Brain microvascular endothelial cell (primary cell): ENCODE data around the gene ARHGEF4.

Experiments used
- DNase-seq: peaks from one replicate; pipeline ENCODE4 v3.0.0-alpha.2; 2020
- H3K27ac ChIP-seq: fragments of 250-450 bp; sonication (Bioruptor Pico); 2 replicates; pipeline ENCODE4 v1.5.1; 2020; ENCODE audit warnings: mild to moderate bottlenecking, moderate library complexity
- H3K27me3 ChIP-seq: fragments of 250-450 bp; sonication (Bioruptor Pico); replicated peaks from 2 replicates; pipeline ENCODE4 v1.5.1; 2020; ENCODE audit warnings: mild to moderate bottlenecking
- H3K36me3 ChIP-seq: fragments of 250-450 bp; sonication (Bioruptor Pico); replicated peaks from 2 replicates; pipeline ENCODE4 v1.5.1; 2020; ENCODE audit warnings: mild to moderate bottlenecking
- H3K4me3 ChIP-seq: 2 replicates; pipeline ENCODE4 v1.5.1; 2011; ENCODE audit warnings: low read depth, mild to moderate bottlenecking, control low read depth, low read length, moderate library complexity
- CTCF ChIP-seq: IDR thresholded peaks from 2 replicates; pipeline ENCODE4 v1.5.1; 2011; ENCODE audit warnings: low read depth, mild to moderate bottlenecking, moderate library complexity, low read length, control low read depth, inconsistent platforms; ENCODE audit errors: missing control alignments
- in situ Hi-C: cut with HindIII; loops from 2 replicates; pipeline ENCODE4 v1.10.0; 2017; ENCODE audit warnings: low sequenced_read_pairs, low pct_ligation_motif_present

The ARHGEF4 gene

DNA sequence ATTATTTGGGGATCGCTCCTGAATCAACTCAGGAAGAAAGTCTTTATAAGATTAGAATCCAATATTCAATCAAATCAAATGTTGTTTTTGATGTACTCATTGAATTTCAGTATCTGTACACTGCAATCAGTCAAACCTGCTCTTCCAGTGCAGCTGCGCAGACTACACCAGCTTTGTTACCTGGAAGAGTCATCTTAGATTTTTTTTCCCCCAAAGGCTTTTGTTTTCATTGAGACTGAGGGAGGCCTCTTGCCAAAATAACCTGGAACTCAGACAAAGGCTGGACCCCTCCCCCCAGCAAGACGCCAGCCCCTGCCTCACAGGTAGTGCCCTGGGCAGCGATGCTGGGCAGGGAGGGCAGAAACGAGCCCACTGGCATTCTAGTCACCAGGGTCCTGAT lies 74.8 kb downstream of the ARHGEF4 start:
- H3K27ac ChIP-seq = no peak overlapping the region
- H3K27me3 ChIP-seq = peaks cover 8% of the 10 kb centered on the region
- H3K36me3 ChIP-seq = no peaks in the 10 kb centered on the region
- in situ Hi-C loops = no loop called here
- DNase-seq = no peak
- no peak overlapping the region for H3K4me3 ChIP-seq
- no peak for TF ChIP-seq CTCF

DNA sequence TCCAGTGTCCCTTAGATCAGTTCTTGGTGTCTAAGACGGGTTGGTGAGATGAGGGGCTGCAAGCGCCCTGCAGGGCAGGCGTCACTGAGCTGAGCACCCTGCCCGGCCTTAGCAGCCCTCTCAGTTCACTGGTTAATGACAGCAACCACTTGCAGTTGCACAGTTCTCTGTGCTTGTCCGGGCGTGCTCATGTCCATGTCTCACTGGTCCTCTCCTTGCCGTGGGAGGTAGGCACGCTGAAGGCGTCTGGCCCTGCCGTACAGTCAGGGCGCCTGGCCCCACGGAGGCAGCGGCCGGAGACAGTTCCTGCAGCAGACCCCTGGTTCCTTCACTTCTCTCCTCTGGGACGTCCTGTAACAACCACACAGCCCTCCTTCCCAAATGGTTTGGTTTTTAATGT lies 75.3 kb downstream of the ARHGEF4 start:
- TF ChIP-seq CTCF = no peak
- Histone ChIP-seq H3K36me3 (no peaks in the 10 kb centered on the region), H3K27me3 (peaks cover 8% of the 10 kb centered on the region), H3K27ac (no peak overlapping the region), H3K4me3 (no peak overlapping the region)
- DNase-seq = no peak
- in situ Hi-C loops = no loop called here

DNA sequence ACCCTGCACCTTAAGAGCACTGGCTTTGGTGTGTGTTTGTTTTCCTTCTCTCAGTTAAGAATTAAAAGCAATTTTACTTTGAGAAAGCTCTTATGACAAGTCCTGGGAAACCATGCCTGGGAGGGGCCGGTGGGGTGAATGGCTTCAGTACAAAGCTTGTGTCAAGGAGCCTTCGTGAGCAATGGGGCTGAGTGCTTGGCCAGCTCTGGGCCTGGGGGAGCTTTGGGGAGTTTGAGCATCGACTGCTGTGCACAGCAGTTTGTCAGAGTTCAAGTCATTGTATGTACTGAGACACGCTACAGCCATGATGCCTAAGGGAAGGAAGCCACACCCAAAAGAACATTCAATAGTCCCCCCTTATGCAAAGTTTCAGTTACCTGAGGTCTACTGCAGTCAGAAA lies 75.8 kb downstream of the ARHGEF4 start:
- H3K27me3 ChIP-seq = peaks cover 8% of the 10 kb centered on the region

GRCh38 chr2:130913891-130914290 lies 77.2 kb downstream of the ARHGEF4 start:
- Histone ChIP-seq H3K36me3 (no peaks in the 10 kb centered on the region), H3K27me3 (peaks cover 8% of the 10 kb centered on the region), H3K27ac (no peak overlapping the region), H3K4me3 (no peak overlapping the region)
- TF ChIP-seq CTCF = no peak
- in situ Hi-C loops = no loop called here
- no peak for DNase-seq

More for the DNA sequence above, 75.8 kb downstream of the ARHGEF4 start:
- in situ Hi-C loops = no loop called here
- Histone ChIP-seq H3K36me3 (no peaks in the 10 kb centered on the region), H3K4me3 (no peak overlapping the region), H3K27ac (no peak overlapping the region)
- no peak for TF ChIP-seq CTCF
- no peak for DNase-seq

DNA sequence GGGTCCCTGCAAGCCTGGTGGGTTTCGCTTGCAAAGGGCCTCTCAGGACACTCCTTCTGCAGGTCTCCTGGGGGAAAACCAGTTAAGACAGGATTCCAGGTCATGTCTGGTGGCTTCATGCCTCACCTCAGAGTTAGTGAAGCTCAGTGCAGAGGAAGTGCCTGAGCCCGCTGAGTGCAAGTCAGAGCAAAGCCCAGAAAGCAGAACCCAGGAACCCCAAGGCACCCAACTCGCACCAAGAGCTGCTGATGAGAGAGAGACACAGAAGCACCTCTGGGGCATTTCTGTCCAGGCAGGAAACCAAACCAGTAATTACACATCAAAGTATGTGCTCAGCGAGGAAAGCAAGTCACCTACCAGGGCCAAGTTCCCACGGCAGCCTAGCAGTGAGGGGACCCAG lies 78.4 kb downstream of the ARHGEF4 start:
- no peak for DNase-seq
- Histone ChIP-seq H3K36me3 (no peaks in the 10 kb centered on the region), H3K27me3 (peaks cover 8% of the 10 kb centered on the region), H3K27ac (no peak overlapping the region), H3K4me3 (no peak overlapping the region)
- TF ChIP-seq CTCF = no peak
- in situ Hi-C loops = no loop called here

DNA sequence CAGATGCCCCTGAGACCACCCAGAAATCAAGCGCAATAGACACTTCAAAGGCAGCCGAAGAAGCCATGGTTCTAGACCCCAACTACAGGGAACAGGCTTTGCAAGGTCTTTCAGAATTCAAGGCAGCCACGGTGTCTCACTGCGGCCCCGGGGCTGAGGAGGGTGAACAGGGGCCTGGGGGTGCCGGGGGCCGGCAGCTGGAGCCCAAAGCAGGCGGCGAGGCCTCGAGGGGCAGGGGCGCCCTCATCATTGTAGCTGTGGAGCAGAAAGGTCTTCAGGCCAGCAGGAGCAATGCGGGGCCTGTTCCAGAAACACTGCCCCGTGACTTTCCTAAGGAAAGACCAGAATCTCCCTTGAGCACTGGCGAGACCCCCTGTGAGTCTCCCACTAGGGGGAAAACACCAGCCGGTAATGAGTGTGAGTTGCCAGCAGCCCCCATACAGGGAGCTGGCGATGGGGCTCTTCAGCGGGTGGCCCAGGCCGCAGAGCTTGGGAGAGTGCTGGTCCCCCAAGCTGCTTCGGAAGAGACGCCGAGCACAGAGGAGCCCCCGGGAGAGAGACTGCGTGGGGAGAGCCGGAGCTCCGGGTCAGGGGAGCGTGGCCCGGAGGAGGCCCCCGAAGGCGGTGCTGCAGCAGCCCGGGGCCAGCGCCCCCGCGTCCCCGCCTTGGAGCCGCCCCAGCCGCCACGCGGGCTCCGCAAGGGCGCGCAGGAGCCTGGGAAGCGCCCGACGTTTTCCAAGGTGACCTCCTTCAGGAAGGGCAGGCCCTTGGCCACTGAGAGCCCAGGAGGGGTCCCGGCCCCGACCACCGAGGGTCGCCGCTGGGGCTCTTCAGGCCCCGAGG lies 79.1 kb downstream of the ARHGEF4 start:
- in situ Hi-C loops = no loop called here
- Histone ChIP-seq H3K4me3 (no peak overlapping the region), H3K27me3 (peaks cover 8% of the 10 kb centered on the region), H3K27ac (no peak overlapping the region), H3K36me3 (no peaks in the 10 kb centered on the region)
- no peak for DNase-seq
- TF ChIP-seq CTCF = no peak
